WTC11 (cell line): ENCODE measurements around the gene SLX4.

Experiments used
- ATF1 ChIP-seq: sonication (generic); formaldehyde crosslinking; IDR thresholded peaks from 2 replicates; pipeline ENCODE4 v1.8.1; 2023; ENCODE audit warnings: mild to moderate bottlenecking, moderate library complexity, missing genetic modification reagents
- CBFB ChIP-seq: sonication (generic); formaldehyde crosslinking; IDR thresholded peaks from 2 replicates; pipeline ENCODE4 v1.8.1; 2022; ENCODE audit warnings: mild to moderate bottlenecking, low read depth, missing genetic modification reagents
- CTCF ChIP-seq: fragments of 200-600 bp; IDR thresholded peaks from 2 replicates; pipeline ENCODE4 v1.8.0; 2022; ENCODE audit warnings: antibody characterized with exemption
- E2F5 ChIP-seq: sonication (generic); formaldehyde crosslinking; IDR thresholded peaks from 2 replicates; pipeline ENCODE4 v1.8.1; 2022; ENCODE audit warnings: mild to moderate bottlenecking, moderate library complexity, missing genetic modification reagents
- GABPB1 ChIP-seq: sonication (generic); formaldehyde crosslinking; IDR thresholded peaks from 2 replicates; pipeline ENCODE4 v1.8.1; 2023; ENCODE audit warnings: mild to moderate bottlenecking, missing genetic modification reagents
- HMGXB4 ChIP-seq: sonication (generic); formaldehyde crosslinking; IDR thresholded peaks from 2 replicates; pipeline ENCODE4 v1.8.1; 2023; ENCODE audit warnings: mild to moderate bottlenecking, moderate library complexity, missing genetic modification reagents
- NR2C2 ChIP-seq: sonication (generic); formaldehyde crosslinking; IDR thresholded peaks from 2 replicates; pipeline ENCODE4 v1.8.0; 2022; ENCODE audit warnings: mild to moderate bottlenecking, missing genetic modification reagents
- PRRX2 ChIP-seq: fragments of 250-450 bp; sonication (Bioruptor Pico); IDR thresholded peaks from 2 replicates; pipeline ENCODE4 v1.8.0; 2021; ENCODE audit warnings: mild to moderate bottlenecking
- USF1 ChIP-seq: sonication (generic); formaldehyde crosslinking; IDR thresholded peaks from 2 replicates; pipeline ENCODE4 v1.8.0; 2022; ENCODE audit warnings: mild to moderate bottlenecking, missing genetic modification reagents
- USF2 ChIP-seq: sonication (generic); formaldehyde crosslinking; IDR thresholded peaks from 2 replicates; pipeline ENCODE4 v1.8.1; 2023; ENCODE audit warnings: mild to moderate bottlenecking, missing genetic modification reagents, moderate library complexity
- ZNF423 ChIP-seq: fragments of 250-450 bp; sonication (Bioruptor Pico); IDR thresholded peaks from 2 replicates; pipeline ENCODE4 v2.1.2; 2022; ENCODE audit warnings: mild to moderate bottlenecking, moderate library complexity

GRCh38 chr16:3591436-3591803 is 20.0 kb downstream of the SLX4 start:
- TF ChIP-seq ATF1 (CRISPR knock-in tag) = no peak
- no peak for TF ChIP-seq CTCF
- TF ChIP-seq E2F5 (CRISPR knock-in tag) = no peak
- no peak for TF ChIP-seq ZNF423
- no peak for TF ChIP-seq CBFB (CRISPR knock-in tag)
- no peak for TF ChIP-seq PRRX2 (CRISPR knock-in tag)
- TF ChIP-seq NR2C2 (CRISPR knock-in tag) = no peak
- TF ChIP-seq GABPB1 (CRISPR knock-in tag) = no peak
- TF ChIP-seq USF1 = no peak
- TF ChIP-seq HMGXB4 (CRISPR knock-in tag) = no peak
- no peak for TF ChIP-seq USF2 (CRISPR knock-in tag)
